Mucosa of descending colon (tissue), 3 donors: ENCODE results near the gene SFR1. TPM values are rescaled to one million over a fixed set of nuclear protein-coding genes. Genes with fewer than 3 reads are reported as not detected.

Experiments
- ATAC-seq: fragments of 200-7000 bp; cut with Tn5 transposase; one replicate; pipeline ENCODE4 v1.9.1; 2020; ENCODE audit warnings: mild to moderate bottlenecking, moderate library complexity
- DNase-seq, 3 donors: peaks; one replicate each; pipeline ENCODE4 v3.0.0-alpha.2; 2020
- H3K36me3 ChIP-seq: fragments of 200-600 bp; one replicate; pipeline ENCODE4 v1.8.0; 2021; ENCODE audit warnings: low read depth, mild to moderate bottlenecking
- H3K4me1 ChIP-seq: fragments of 200-600 bp; one replicate; pipeline ENCODE4 v1.8.0; 2021; ENCODE audit warnings: low read depth, mild to moderate bottlenecking
- H3K4me3 ChIP-seq: fragments of 200-600 bp; one replicate; pipeline ENCODE4 v1.8.0; 2021; ENCODE audit warnings: mild to moderate bottlenecking
- H3K9me3 ChIP-seq: fragments of 200-600 bp; one replicate; pipeline ENCODE4 v1.8.0; 2021; ENCODE audit warnings: mild to moderate bottlenecking
- CTCF ChIP-seq: fragments of 200-600 bp; IDR thresholded peaks from one replicate; pipeline ENCODE4 v1.8.0; 2022; ENCODE audit warnings: antibody characterized with exemption, mild to moderate bottlenecking
- intact Hi-C, 2 donors: fragments of 100-400 bp; cut with DNase I in 1 of 2; cut with micrococcal nuclease in 1 of 2; formaldehyde crosslinking; loops; one replicate each; pipeline versions ENCODE4 v1.11.0 to v1.11.1; 2022; cut with DNase I, micrococcal nuclease
- total RNA-seq, 3 donors: library from RNA; stranded (reverse); fragmentation: NEBNext Ultra II Directional in 2 of 3; extraction: Animal tissue kit (Norgen Biotek cat#: 25700) in 2 of 3; gene quantifications; one replicate each; pipeline versions ENCODE4 v1.2.1 to v1.2.4, GENCODE V29; 2021 to 2023
- donor health status: DM: no; HTN: no; CAD: no; lungs with moderate emphysema.
- donor health status: DM: no; HTN: no; CAD: no.
- donor health status: DM: no; HTN: yes; CAD: no.

SFR1 gene
- total RNA-seq, 3 donors from 2014 or later = 5.7 to 8.6 (median 5.8) TPM

GRCh38 chr10:104144931-104145330, 23.0 kb downstream of the SFR1 start:
- intact Hi-C loops = loop anchor here in 1 of 2 donors (10.0 kb wide), 1 partner anchor 260 kb away; no protein-coding TSS in a partner anchor
- no peaks in the 10 kb centered on the region for H3K4me1 ChIP-seq

GRCh38 chr10:104146882-104147281, 24.9 kb downstream of the SFR1 start:
- ATAC-seq = no peak
- no peaks in the 10 kb centered on the region for H3K4me1 ChIP-seq
- H3K4me3 ChIP-seq = no peak overlapping the region
- intact Hi-C loops = loop anchor here in 1 of 2 donors (10.0 kb wide), 1 partner anchor 262 kb away; no protein-coding TSS in a partner anchor
- no peak for TF ChIP-seq CTCF
- no peaks in the 10 kb centered on the region for H3K36me3 ChIP-seq
- H3K9me3 ChIP-seq = peaks cover 6% of the 10 kb centered on the region
- DNase-seq = no peak

More at GRCh38 chr10:104144931-104145330, 23.0 kb downstream of the SFR1 start:
- Histone ChIP-seq H3K9me3 (no peaks in the 10 kb centered on the region), H3K36me3 (no peaks in the 10 kb centered on the region), H3K4me3 (no peak overlapping the region)
- TF ChIP-seq CTCF = no peak
- ATAC-seq (no peak), DNase-seq (no peak)

- no peaks in the 10 kb centered on the region for H3K36me3 ChIP-seq
- intact Hi-C loops = no loop called here
- H3K4me1 ChIP-seq = no peaks in the 10 kb centered on the region
- no peak for DNase-seq
- no peak for TF ChIP-seq CTCF
- no peak for ATAC-seq
- peaks cover 8% of the 10 kb centered on the region for H3K9me3 ChIP-seq
- no peak overlapping the region for H3K4me3 ChIP-seq
Observed at GRCh38 chr10:104150139-104150538, 28.2 kb downstream of the SFR1 start.

GRCh38 chr10:104151737-104152136, 29.8 kb downstream of the SFR1 start:
- intact Hi-C loops = no loop called here
- no peak overlapping the region for H3K4me3 ChIP-seq
- ATAC-seq (no peak), DNase-seq (no peak)
- H3K4me1 ChIP-seq = no peaks in the 10 kb centered on the region
- peaks cover 8% of the 10 kb centered on the region for H3K9me3 ChIP-seq
- TF ChIP-seq CTCF = no peak
- no peaks in the 10 kb centered on the region for H3K36me3 ChIP-seq

- intact Hi-C loops = no loop called here
- H3K4me1 ChIP-seq = no peaks in the 10 kb centered on the region
- DNase-seq = no peak
- H3K4me3 ChIP-seq = no peak overlapping the region
- no peak for TF ChIP-seq CTCF
- no peaks in the 10 kb centered on the region for H3K36me3 ChIP-seq
- peaks cover 8% of the 10 kb centered on the region for H3K9me3 ChIP-seq
- ATAC-seq = no peak
Observed at GRCh38 chr10:104155591-104155990, 33.6 kb downstream of the SFR1 start.
